HepG2 (cell line): Measurements from ENCODE around the gene FOXRED2. TPM values are rescaled to one million over a fixed set of nuclear protein-coding genes. Genes with fewer than 3 reads are reported as not detected.

Source experiments
- ARID4A ChIP-seq: sonication (generic); formaldehyde crosslinking; IDR thresholded peaks from 2 replicates; pipeline ENCODE4 v1.5.0; 2020; ENCODE audit warnings: mild to moderate bottlenecking, missing genetic modification reagents, borderline replicate concordance
- DPF2 ChIP-seq: sonication (generic); formaldehyde crosslinking; IDR thresholded peaks from 2 replicates; pipeline ENCODE4 v1.4.0; 2020; ENCODE audit warnings: mild to moderate bottlenecking, low read depth, missing genetic modification reagents, borderline replicate concordance
- GRHL1 ChIP-seq: sonication (generic); formaldehyde crosslinking; conservative IDR thresholded peaks from 2 replicates; pipeline ENCODE4 v1.8.0; 2022; ENCODE audit warnings: missing genetic modification reagents
- HMG20B ChIP-seq: conservative IDR thresholded peaks from 2 replicates; pipeline ENCODE4 v1.6.1; 2016; ENCODE audit warnings: missing genetic modification reagents, missing compliant biosample characterization
- HMGXB3 ChIP-seq: sonication (generic); formaldehyde crosslinking; IDR thresholded peaks from 2 replicates; pipeline ENCODE4 v1.4.0; 2020; ENCODE audit warnings: missing genetic modification reagents, borderline replicate concordance
- ISL2 ChIP-seq: sonication (generic); formaldehyde crosslinking; IDR thresholded peaks from 2 replicates; pipeline ENCODE4 v1.5.0; 2020; ENCODE audit warnings: missing genetic modification reagents
- PHB2 ChIP-seq: fragments of 450-650 bp; IDR thresholded peaks from 2 replicates; pipeline ENCODE4 v1.6.1; 2018; ENCODE audit not compliant: partially characterized antibody
- PLRG1 ChIP-seq: fragments of 450-650 bp; conservative IDR thresholded peaks from 2 replicates; pipeline ENCODE4 v1.6.1; 2016
- RNF219 ChIP-seq: sonication (generic); formaldehyde crosslinking; IDR thresholded peaks from 2 replicates; pipeline ENCODE4 v1.5.0; 2020; ENCODE audit warnings: mild to moderate bottlenecking, missing genetic modification reagents
- SAFB2 ChIP-seq: sonication (generic); formaldehyde crosslinking; IDR thresholded peaks from 2 replicates; pipeline ENCODE4 v1.5.1; 2020; ENCODE audit warnings: missing genetic modification reagents, low read depth, mild to moderate bottlenecking, borderline replicate concordance
- ZBTB4 ChIP-seq: sonication (generic); formaldehyde crosslinking; IDR thresholded peaks from 2 replicates; pipeline ENCODE4 v1.4.0; 2020; ENCODE audit warnings: missing genetic modification reagents, mild to moderate bottlenecking, borderline replicate concordance
- ZKSCAN1 ChIP-seq: fragments of 150-350 bp; IDR thresholded peaks from 2 replicates; pipeline ENCODE4 v1.6.1; 2014; ENCODE audit warnings: low read length
- polyA plus RNA-seq, 8 experiments: library from polyadenylated mRNA; depleted of rRNA in 3 of 8; stranded (reverse) in 7 of 8; unstranded in 1 of 8; fragments of >200 nt; fragmentation: Illumina TruSeq in 4 of 8; extraction: Trizol in 4 of 8; gene quantifications; 2 replicates each; pipeline versions ENCODE4 v1.2.1 to v1.2.3, GENCODE V29; 2011 to 2016; ENCODE audit warnings: low read depth in 4 of 8, missing spikeins in 1 of 8, mixed read lengths in 1 of 8; ENCODE audit not compliant: insufficient read depth in 1 of 8
- total RNA-seq, 5 experiments: library from RNA; depleted of rRNA; stranded (reverse); fragments of >200 nt; fragmentation: Illumina TruSeq; extraction: Trizol; gene quantifications; 2 replicates each; pipeline ENCODE4 v1.2.3, GENCODE V29; 2016; ENCODE audit warnings: low read depth in 1 of 5

Gene FOXRED2
- total and polyA plus RNA-seq, 2 of the 13 experiments (the other 11 are each of a cell fraction or from before 2014, with no cell fraction given) = 9.3 to 28.1 TPM

GRCh38 chr22:36457688-36458450 lies 49.0 kb downstream of the FOXRED2 start (continued):
- TF ChIP-seq HMGXB3 (CRISPR knock-in tag) (no peak), PLRG1 (no peak), ZBTB4 (CRISPR knock-in tag) (no peak), ZKSCAN1 (no peak), GRHL1 (CRISPR knock-in tag) (no peak), DPF2 (no peak), SAFB2 (CRISPR knock-in tag) (no peak), HMG20B (CRISPR knock-in tag) (no peak), ISL2 (CRISPR knock-in tag) (no peak), ARID4A (CRISPR knock-in tag) (peak; percentile 26; the same call in 1 of the 2 replicates), PHB2 (no peak), RNF219 (no peak)
